Endothelial cell of umbilical vein (primary cell): Measurements from ENCODE around the gene SH2D3C.

Source experiments
- POLR2A ChIP-seq: IDR thresholded peaks from 2 replicates; pipeline ENCODE4 v1.6.1; 2012; ENCODE audit warnings: low read depth, mild to moderate bottlenecking, control low read depth, low read length
- POLR2AphosphoS5 ChIP-seq: IDR thresholded peaks from 2 replicates; pipeline ENCODE4 v1.6.1; 2012; ENCODE audit warnings: low read depth, mild to moderate bottlenecking, control low read depth, low read length, moderate library complexity; ENCODE audit not compliant: insufficient read depth
- TF ChIP-seq, protein P1 (sequence below), 2 donors: IDR thresholded peaks; 1 replicate in 1 of 2; 2 replicates in 1 of 2; pipeline ENCODE4 v1.5.1; 2011; ENCODE audit warnings: low read length in 2 of 2, mild to moderate bottlenecking in 2 of 2, moderate library complexity in 2 of 2, control low read depth in 1 of 2, inconsistent platforms in 1 of 2, low read depth in 1 of 2; ENCODE audit not compliant: insufficient read depth in 1 of 2; ENCODE audit errors: extremely low read depth in 1 of 2

DNA sequence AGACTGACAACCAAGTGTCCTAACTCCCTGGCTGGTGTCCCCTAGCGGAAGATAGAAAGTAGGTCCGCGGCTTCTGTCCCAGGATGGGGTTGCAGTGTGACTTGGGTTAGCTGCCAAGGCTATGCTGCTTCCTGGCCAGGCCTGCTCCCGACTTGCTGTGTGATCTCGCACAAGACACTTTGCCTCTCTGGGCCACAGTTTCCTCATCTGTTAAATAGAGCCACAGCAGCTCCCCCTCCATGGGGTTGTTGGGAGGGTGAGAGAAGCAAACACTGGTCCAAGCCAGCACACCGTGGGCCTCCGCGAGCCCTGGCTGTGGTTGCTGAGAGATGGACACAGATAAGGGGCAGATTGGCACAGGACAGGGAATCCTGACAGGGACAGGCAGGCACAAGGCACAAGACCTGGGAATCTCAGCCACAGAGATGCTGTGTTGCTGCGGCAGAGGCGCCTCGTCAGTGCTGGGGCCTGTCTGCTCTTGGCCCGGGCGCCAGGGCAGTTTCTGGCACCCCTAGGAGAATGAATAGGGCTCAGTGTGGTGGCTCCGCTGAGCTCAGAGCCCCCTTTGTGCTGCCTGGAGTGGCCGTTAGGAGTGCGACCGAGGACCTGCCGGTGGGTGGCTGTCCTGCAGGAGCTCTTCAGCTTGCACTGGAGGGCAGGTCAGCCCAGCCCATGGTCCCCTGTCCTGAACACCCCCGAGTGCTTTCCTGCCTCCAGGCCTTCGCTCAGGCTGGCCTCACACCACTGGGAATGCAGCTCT lies 1.8 kb upstream of the SH2D3C start:
- TF ChIP-seq, protein P1, sequence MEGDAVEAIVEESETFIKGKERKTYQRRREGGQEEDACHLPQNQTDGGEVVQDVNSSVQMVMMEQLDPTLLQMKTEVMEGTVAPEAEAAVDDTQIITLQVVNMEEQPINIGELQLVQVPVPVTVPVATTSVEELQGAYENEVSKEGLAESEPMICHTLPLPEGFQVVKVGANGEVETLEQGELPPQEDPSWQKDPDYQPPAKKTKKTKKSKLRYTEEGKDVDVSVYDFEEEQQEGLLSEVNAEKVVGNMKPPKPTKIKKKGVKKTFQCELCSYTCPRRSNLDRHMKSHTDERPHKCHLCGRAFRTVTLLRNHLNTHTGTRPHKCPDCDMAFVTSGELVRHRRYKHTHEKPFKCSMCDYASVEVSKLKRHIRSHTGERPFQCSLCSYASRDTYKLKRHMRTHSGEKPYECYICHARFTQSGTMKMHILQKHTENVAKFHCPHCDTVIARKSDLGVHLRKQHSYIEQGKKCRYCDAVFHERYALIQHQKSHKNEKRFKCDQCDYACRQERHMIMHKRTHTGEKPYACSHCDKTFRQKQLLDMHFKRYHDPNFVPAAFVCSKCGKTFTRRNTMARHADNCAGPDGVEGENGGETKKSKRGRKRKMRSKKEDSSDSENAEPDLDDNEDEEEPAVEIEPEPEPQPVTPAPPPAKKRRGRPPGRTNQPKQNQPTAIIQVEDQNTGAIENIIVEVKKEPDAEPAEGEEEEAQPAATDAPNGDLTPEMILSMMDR (IDR thresholded peaks at IDR 0.05; ENCODE audit: extremely low read depth in 1 of 2, insufficient read depth in 1 of 2, low read depth in 1 of 2, low read length in 2 of 2) = no peak
- TF ChIP-seq POLR2A = no peak
- TF ChIP-seq POLR2AphosphoS5 = no peak
